ENCODE results near the gene DCAF5.

The DCAF5 gene

GRCh38 chr14:69149461-69150244 is 3.3 kb downstream of the DCAF5 start:
- H3K4me1 ChIP-seq (ENCODE audit: control insufficient read depth, insufficient read depth, low read length, poor library complexity, severe bottlenecking): peaks cover 19% of the 10 kb centered on the region
- DNase-seq: no peak
- H3K27me3 ChIP-seq (replicated peaks; ENCODE audit: control insufficient read depth, insufficient read depth, low read length, poor library complexity, severe bottlenecking): no peaks in the 10 kb centered on the region
- H3K9me3 ChIP-seq (ENCODE audit: control insufficient read depth, low read length): no peaks in the 10 kb centered on the region
- H3K4me3 ChIP-seq (ENCODE audit: insufficient read depth, low read depth, low read length, poor library complexity, severe bottlenecking): no peak overlapping the region
- H3K27ac ChIP-seq (ENCODE audit: insufficient read depth, low read length, poor library complexity, severe bottlenecking): no peak overlapping the region
- H3K36me3 ChIP-seq (ENCODE audit: control insufficient read depth, insufficient read depth, low read length): peaks cover 3% of the 10 kb centered on the region

DNA sequence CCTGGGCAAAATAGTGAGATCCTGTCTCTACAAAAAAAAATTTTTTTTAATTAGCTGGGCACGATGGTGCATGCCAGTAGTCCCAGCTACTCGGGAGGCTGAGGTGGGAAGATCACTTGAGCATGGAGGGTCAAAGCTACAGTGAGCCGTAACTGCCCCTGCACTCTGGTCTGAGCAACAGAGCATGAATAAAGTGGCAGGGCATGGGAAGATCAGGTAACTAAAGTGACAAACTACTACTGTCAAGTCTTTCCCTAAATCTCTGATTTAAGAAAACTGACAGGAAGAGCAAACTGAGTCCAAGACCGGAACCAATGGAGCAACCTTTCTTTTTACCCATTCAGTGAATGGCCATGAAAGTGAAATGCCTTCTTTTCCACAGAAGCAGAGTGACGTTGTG is 10.8 kb downstream of the DCAF5 start:
- no peak overlapping the region for H3K27ac ChIP-seq (ENCODE audit: insufficient read depth, low read length, poor library complexity, severe bottlenecking)
- H3K4me1 ChIP-seq (ENCODE audit: control insufficient read depth, insufficient read depth, low read length, poor library complexity, severe bottlenecking): no peaks in the 10 kb centered on the region
- H3K9me3 ChIP-seq (ENCODE audit: control insufficient read depth, low read length): no peaks in the 10 kb centered on the region
- DNase-seq: no peak
- H3K4me3 ChIP-seq (ENCODE audit: insufficient read depth, low read depth, low read length, poor library complexity, severe bottlenecking): no peak overlapping the region
- no peaks in the 10 kb centered on the region for H3K36me3 ChIP-seq (ENCODE audit: control insufficient read depth, insufficient read depth, low read length)
- H3K27me3 ChIP-seq (replicated peaks; ENCODE audit: control insufficient read depth, insufficient read depth, low read length, poor library complexity, severe bottlenecking): no peaks in the 10 kb centered on the region

DNA sequence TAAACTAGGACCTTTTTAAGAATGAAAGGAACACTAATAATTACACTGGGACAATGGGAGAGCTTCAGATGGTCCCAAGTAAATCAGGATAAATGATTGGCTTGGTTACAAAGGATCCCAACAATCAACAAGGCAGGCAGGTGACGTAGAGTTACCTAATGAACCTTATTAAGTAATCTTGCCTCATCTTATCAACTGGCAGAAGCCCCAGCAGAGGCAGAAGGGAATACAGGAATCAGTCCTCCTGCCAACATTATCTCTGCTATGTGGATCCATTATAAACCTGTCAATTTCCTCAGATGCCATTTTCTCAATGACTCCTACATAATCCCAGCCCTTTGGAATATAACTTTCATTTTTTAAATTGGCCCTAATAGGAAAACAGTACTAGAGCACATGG is 11.4 kb downstream of the DCAF5 start:
- Histone ChIP-seq H3K9me3 (ENCODE audit: control insufficient read depth, low read length) (no peaks in the 10 kb centered on the region), H3K4me3 (ENCODE audit: insufficient read depth, low read depth, low read length, poor library complexity, severe bottlenecking) (no peak overlapping the region), H3K27me3 (replicated peaks; ENCODE audit: control insufficient read depth, insufficient read depth, low read length, poor library complexity, severe bottlenecking) (no peaks in the 10 kb centered on the region), H3K36me3 (ENCODE audit: control insufficient read depth, insufficient read depth, low read length) (no peaks in the 10 kb centered on the region), H3K27ac (ENCODE audit: insufficient read depth, low read length, poor library complexity, severe bottlenecking) (no peak overlapping the region), H3K4me1 (ENCODE audit: control insufficient read depth, insufficient read depth, low read length, poor library complexity, severe bottlenecking) (no peaks in the 10 kb centered on the region)
- no peak for DNase-seq

- no peak overlapping the region for H3K27ac ChIP-seq (ENCODE audit: insufficient read depth, low read length, poor library complexity, severe bottlenecking)
- H3K4me3 ChIP-seq (ENCODE audit: insufficient read depth, low read depth, low read length, poor library complexity, severe bottlenecking): no peak overlapping the region
- no peak for DNase-seq
- H3K4me1 ChIP-seq (ENCODE audit: control insufficient read depth, insufficient read depth, low read length, poor library complexity, severe bottlenecking): no peaks in the 10 kb centered on the region
- no peaks in the 10 kb centered on the region for H3K9me3 ChIP-seq (ENCODE audit: control insufficient read depth, low read length)
- H3K36me3 ChIP-seq (ENCODE audit: control insufficient read depth, insufficient read depth, low read length): no peaks in the 10 kb centered on the region
- H3K27me3 ChIP-seq (replicated peaks; ENCODE audit: control insufficient read depth, insufficient read depth, low read length, poor library complexity, severe bottlenecking): no peaks in the 10 kb centered on the region
These were observed 13.2 kb downstream of the DCAF5 start for GRCh38 chr14:69139743-69140142.

DNA sequence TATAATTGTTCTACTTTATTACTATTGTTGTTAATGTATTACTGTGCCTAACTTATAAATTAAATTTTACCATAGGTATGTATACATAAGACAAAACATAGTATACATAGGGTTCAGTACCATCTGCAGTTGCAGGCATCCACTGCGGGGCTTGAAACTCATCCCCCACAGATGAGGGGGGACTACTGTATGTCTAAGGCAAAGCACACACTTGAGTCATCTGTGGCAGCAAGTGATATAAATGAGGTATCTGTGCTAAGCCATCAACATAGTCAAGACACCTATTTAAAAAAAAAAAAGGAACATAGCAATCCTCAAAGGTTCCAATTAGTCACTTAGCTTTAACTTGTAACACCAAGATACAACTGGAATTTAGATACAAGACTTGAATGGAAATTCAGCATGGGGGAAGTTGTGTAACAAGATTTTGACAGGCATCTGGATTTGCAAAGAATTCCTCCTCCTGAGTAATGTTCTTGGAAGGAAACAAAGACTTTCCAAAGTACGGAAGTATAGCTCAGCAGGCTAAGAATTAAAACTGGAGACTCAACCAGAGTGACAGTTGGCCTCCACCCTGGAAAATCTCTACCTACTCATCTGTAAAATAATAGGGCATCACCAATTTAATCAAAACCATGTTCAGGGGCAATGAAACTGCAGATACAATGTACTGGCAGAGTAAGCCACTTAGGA is 14.9 kb downstream of the DCAF5 start:
- DNase-seq: no peak
- H3K4me1 ChIP-seq (ENCODE audit: control insufficient read depth, insufficient read depth, low read length, poor library complexity, severe bottlenecking): peaks cover 5% of the 10 kb centered on the region
- H3K27me3 ChIP-seq (replicated peaks; ENCODE audit: control insufficient read depth, insufficient read depth, low read length, poor library complexity, severe bottlenecking): no peaks in the 10 kb centered on the region
- H3K36me3 ChIP-seq (ENCODE audit: control insufficient read depth, insufficient read depth, low read length): no peaks in the 10 kb centered on the region
- H3K27ac ChIP-seq (ENCODE audit: insufficient read depth, low read length, poor library complexity, severe bottlenecking): no peak overlapping the region
- H3K9me3 ChIP-seq (ENCODE audit: control insufficient read depth, low read length): no peaks in the 10 kb centered on the region
- no peak overlapping the region for H3K4me3 ChIP-seq (ENCODE audit: insufficient read depth, low read depth, low read length, poor library complexity, severe bottlenecking)

- Histone ChIP-seq H3K27me3 (replicated peaks; ENCODE audit: control insufficient read depth, insufficient read depth, low read length, poor library complexity, severe bottlenecking) (no peaks in the 10 kb centered on the region), H3K36me3 (ENCODE audit: control insufficient read depth, insufficient read depth, low read length) (no peaks in the 10 kb centered on the region), H3K9me3 (ENCODE audit: control insufficient read depth, low read length) (no peaks in the 10 kb centered on the region), H3K4me1 (ENCODE audit: control insufficient read depth, insufficient read depth, low read length, poor library complexity, severe bottlenecking) (peaks cover 6% of the 10 kb centered on the region), H3K4me3 (ENCODE audit: insufficient read depth, low read depth, low read length, poor library complexity, severe bottlenecking) (no peak overlapping the region), H3K27ac (ENCODE audit: insufficient read depth, low read length, poor library complexity, severe bottlenecking) (no peak overlapping the region)
- DNase-seq: no peak
These were observed 15.5 kb downstream of the DCAF5 start for GRCh38 chr14:69137416-69137815.

- peaks cover 6% of the 10 kb centered on the region for H3K4me1 ChIP-seq (ENCODE audit: control insufficient read depth, insufficient read depth, low read length, poor library complexity, severe bottlenecking)
These were observed 17.8 kb downstream of the DCAF5 start for GRCh38 chr14:69135133-69135532.

DNA sequence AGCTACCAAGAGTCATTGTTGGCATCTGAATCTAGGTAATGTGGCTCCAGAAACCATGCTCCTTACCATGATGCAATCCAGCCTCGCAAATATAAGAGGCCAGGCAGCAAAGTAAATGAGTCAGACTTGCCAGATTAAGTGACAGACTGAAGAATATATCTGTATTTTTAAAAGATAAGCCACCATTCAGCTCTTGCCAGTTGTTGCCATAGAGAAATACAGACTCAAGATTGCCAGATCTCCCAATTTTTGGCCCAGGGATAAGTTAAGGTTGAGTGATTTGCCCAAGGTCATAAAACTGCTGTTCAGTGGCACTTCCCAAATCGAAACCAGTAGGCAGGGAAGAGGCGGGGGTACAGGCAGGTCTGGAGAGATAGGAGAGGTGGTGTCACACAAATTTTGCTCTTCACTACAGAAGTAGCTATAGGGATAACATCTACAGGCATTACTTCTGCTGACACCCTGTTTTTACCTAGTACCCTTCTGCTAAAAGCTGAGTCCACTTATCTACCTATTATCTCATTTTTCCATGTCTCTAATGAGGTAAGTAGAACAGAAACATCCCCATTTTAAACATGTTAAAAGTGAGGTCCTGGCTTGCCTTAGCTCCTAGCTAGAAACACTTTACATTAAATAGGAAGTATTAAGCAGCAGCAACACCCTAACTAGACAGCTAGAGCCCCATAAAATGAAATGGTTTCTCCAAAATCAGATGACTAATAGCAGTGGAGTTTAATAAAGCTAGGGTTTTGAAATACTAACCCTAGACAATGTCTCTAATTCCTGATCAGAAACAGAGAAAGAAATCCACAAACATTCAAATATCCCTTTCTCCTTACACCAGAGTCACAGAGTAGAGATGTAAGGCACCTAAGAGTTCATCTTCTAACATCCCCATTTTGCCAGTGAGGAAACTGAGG is 19.5 kb downstream of the DCAF5 start:
- Histone ChIP-seq H3K36me3 (ENCODE audit: control insufficient read depth, insufficient read depth, low read length) (no peaks in the 10 kb centered on the region), H3K9me3 (ENCODE audit: control insufficient read depth, low read length) (no peaks in the 10 kb centered on the region), H3K4me3 (ENCODE audit: insufficient read depth, low read depth, low read length, poor library complexity, severe bottlenecking) (no peak overlapping the region), H3K27me3 (replicated peaks; ENCODE audit: control insufficient read depth, insufficient read depth, low read length, poor library complexity, severe bottlenecking) (no peaks in the 10 kb centered on the region), H3K4me1 (ENCODE audit: control insufficient read depth, insufficient read depth, low read length, poor library complexity, severe bottlenecking) (peaks cover 11% of the 10 kb centered on the region), H3K27ac (ENCODE audit: insufficient read depth, low read length, poor library complexity, severe bottlenecking) (no peak overlapping the region)
- DNase-seq: no peak

More at GRCh38 chr14:69135133-69135532, 17.8 kb downstream of the DCAF5 start:
- Histone ChIP-seq H3K36me3 (ENCODE audit: control insufficient read depth, insufficient read depth, low read length) (no peaks in the 10 kb centered on the region), H3K27me3 (replicated peaks; ENCODE audit: control insufficient read depth, insufficient read depth, low read length, poor library complexity, severe bottlenecking) (no peaks in the 10 kb centered on the region), H3K9me3 (ENCODE audit: control insufficient read depth, low read length) (no peaks in the 10 kb centered on the region), H3K27ac (ENCODE audit: insufficient read depth, low read length, poor library complexity, severe bottlenecking) (no peak overlapping the region), H3K4me3 (ENCODE audit: insufficient read depth, low read depth, low read length, poor library complexity, severe bottlenecking) (no peak overlapping the region)
- DNase-seq: no peak

DNA sequence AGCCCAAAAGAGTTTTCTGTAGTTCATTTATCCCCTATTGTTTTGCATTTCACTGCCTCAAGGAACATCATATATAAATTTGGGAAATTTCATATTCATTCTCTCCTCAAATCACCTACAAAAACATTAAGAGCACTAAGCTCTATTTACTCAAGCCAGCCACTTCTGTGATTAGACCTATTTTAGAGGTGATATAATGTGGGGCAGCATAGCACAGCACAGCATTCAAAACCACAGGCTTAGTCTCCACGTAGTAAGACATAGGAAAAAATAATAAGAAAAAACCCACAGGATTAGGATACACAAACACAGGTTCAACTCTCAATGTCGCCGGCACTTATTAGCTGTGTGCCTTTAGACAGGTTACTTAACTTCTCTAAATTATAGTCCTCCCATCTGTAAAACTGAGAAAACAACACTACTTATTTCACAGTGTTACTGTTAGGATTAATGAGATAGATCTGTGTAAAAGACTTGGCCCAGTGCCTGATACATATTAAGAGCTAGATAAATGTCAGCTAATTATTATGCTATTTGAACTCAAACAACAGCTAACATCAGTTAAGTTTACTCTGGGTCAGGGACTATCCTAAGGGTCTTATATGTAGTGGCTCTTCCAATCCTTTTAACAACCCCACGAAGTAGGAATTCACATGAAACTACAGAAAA is 20.3 kb downstream of the DCAF5 start:
- Histone ChIP-seq H3K4me3 (ENCODE audit: insufficient read depth, low read depth, low read length, poor library complexity, severe bottlenecking) (no peak overlapping the region), H3K27me3 (replicated peaks; ENCODE audit: control insufficient read depth, insufficient read depth, low read length, poor library complexity, severe bottlenecking) (no peaks in the 10 kb centered on the region), H3K4me1 (ENCODE audit: control insufficient read depth, insufficient read depth, low read length, poor library complexity, severe bottlenecking) (peaks cover 11% of the 10 kb centered on the region), H3K9me3 (ENCODE audit: control insufficient read depth, low read length) (no peaks in the 10 kb centered on the region), H3K36me3 (ENCODE audit: control insufficient read depth, insufficient read depth, low read length) (no peaks in the 10 kb centered on the region), H3K27ac (ENCODE audit: insufficient read depth, low read length, poor library complexity, severe bottlenecking) (no peak overlapping the region)
- no peak for DNase-seq

All from effector memory CD4-positive, alpha-beta T cell (primary cell).